GM19023 (cell line): ENCODE results near the gene TGFBI.

Source experiments
- ATAC-seq: cut with Tn5 transposase; IDR thresholded peaks from one replicate; pipeline ENCODE4 v1.9.1; 2021; ENCODE audit warnings: mild to moderate bottlenecking, moderate library complexity; ENCODE audit not compliant: unreplicated experiment

TGFBI gene

DNA sequence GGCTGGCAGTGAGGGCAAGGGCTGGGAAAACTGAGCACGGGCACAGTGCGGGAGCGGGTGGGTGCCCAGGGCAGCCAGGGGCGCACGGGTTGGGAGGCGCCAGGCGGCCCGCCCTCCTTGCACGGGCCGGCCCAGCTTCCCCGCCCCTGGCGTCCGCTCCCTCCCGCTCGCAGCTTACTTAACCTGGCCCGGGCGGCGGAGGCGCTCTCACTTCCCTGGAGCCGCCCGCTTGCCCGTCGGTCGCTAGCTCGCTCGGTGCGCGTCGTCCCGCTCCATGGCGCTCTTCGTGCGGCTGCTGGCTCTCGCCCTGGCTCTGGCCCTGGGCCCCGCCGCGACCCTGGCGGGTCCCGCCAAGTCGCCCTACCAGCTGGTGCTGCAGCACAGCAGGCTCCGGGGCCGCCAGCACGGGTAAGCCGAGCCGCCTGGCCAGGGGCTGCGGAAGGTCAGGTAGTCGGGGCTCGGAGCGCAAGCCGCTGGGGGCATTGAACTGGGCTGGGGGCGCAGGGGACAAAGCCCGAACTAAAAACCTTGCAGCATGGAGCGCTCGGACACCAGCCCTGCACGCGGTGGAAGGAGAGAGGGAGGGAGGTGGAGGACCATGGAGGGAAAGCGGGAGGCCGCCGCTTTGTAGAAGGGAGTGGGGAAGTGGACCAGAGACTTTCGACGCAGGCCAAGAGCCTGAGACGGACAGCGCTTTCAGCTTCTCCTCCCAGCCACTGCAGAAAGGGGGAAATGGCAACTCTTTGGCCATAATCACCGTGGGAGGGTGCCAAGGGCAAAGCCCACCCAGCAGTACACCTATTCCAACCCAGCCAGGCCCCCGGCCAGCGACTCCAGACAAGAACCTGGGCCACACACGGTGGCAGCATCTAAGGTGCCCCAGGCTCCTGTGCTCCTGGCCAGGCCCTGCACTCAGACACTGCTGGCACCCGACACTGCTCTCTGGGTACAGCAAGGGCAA, at the start of gene TGFBI:
Gene TGFBI (plus strand): TSS at position 207 of the 961 bp plus-strand sequence. CDS start 68 bp downstream, at position 275.
- ATAC-seq = no peak

DNA sequence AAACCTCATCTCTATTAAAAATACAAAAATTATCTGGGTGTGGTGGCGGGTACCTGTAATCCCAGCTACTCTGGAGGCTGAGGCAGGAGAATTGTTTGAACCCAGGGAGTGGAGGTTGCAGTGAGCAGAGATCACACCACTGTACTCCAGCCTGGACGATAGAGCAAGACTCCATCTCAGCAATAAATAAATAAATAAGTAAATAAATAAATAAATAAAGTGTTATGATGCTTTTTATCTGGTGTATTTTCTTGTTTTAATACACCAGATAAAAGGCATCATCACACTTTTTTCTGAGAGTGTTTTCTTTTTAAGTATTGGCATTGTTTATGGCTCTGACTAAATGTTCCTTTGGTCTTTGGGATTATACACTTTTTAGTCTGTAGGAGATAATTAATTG, 49.8 kb upstream of the TGFBI start:
- no peak for ATAC-seq

DNA sequence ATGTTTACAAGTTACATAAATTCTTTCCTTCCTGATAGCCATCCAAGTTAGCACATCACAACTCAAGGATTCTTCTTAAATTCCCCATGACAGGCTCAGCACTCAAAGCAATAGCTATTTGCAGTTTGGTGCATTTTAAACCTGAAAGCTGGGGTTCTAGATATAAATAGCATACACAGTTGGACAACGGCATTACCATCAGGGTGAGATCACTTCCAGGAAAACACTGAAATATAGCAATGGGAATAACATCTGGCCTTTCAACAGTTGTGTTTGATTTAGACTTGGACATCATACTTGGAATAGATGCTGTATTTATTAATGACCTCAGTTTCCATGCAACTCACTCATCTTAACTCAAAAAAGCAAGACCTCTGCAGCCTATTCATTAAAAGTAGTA, 49.3 kb upstream of the TGFBI start:
- no peak for ATAC-seq

DNA sequence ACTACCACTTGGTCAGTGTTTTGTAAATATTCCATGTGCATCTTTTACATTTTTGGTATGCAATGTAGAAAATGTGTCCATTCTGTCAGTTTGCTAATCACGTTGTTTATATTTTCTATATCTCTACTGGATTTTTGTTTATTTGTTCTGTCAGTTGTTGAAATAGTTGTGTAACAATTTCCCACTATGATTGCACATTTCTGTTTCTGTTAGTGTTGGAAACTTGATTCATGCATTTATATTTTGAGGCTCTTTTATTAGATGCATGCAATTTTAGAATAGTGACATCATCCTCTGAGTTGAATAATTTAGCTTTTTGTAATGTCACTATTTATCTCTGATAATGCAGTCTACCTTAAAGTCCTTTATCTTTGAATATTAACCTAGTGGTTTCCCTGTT, 48.2 kb upstream of the TGFBI start:
- no peak for ATAC-seq

DNA sequence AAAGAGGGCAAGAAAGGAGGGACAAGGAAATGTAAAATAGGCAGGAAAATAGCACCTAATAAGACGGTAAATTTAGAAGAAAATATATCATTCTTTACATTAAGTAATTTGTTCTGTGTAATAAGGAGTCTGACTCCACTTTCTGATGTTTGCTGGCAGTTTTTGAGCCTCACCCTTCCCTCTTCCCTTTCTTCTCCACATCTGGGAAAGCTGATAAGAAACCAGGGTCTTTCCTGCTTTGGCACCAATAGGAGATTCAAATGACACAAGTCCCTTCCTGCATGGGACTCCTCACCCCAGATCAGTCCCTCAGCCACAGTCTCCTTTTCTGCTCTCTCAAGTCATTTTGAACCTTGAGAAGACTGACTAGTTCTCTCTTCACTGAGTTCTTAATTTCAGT, 42.8 kb upstream of the TGFBI start:
- ATAC-seq = no peak

DNA sequence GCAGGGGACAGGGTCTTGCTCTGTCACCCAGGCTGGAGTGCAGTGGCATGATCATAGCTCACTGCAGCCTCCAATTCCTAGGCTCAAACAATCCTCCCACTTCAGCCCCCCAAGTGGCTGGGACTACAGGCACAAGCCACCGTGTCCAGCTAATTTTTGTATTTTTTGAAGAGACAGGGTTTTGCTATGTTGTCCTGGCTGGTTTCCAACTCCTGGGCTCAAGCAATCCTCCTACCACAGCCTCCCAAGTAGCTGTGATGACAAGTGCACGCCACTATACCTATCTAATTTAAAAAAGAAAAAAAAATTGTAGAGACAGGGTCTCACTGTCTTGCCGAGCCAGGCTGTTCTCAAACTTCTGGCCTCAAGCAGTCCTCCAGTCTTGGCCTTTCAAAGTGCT, 42.4 kb upstream of the TGFBI start:
- no peak for ATAC-seq

DNA sequence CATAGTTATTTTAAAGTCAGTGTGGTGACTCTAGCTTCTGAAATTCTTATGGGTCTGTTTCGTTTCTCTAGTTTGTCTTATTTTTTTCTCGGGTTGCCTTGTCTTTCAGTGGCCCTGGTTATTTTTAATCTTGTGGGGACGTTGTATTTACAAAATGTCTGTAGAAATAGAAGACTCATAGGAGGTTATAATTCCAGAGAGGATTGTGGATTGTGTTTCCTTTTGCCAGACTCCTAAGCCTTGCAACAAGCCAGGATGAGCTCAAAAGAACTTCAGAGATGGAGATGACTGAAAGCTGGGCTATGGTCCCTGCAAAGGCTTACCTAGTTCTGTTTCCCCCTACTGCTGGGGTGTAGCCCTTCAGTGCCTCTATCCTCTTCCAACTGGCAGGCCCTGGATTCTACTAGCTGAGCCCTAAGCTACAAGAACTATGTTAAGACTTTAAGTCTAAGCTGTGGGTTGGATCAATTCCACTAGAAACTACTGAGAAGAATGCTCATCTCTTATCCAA, 41.8 kb upstream of the TGFBI start:
- no peak for ATAC-seq

DNA sequence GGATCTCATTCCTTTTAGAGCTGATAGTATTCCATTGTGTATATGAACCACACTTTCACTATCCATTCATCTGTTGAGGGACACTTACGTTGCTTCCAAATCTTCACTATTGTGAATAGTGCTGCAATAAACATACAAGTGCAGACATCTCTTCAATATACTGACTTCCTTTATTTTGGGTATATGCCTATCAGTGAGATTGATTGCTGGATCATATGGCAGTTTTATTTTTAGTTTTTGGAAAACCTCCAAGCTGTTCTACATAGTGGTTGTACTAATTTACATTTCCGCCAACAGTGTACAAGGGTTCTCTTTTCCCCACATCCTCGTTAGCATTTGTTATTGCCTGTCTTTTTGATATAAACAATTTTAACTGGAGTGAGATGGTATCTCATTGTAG, 40.2 kb upstream of the TGFBI start:
- ATAC-seq = no peak

DNA sequence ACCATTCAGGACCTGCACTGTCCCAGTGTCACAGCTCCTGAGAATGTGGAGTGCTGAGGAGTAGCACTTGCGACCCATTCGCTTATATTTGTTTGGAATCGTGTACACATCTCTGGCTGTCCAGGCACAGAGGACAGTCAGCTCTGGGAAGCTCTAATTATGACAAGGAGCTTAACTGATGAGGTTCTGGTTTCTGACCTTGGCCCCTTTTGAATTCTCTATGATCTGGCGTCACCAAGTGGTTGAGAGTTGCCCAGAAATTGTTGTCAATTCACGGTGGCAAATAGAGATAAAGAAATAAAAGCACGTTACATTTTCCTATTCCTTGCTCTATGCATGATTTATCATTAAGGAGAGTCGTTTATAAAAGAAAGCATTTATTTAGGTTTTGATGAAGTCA, 39.1 kb upstream of the TGFBI start:
- no peak for ATAC-seq

DNA sequence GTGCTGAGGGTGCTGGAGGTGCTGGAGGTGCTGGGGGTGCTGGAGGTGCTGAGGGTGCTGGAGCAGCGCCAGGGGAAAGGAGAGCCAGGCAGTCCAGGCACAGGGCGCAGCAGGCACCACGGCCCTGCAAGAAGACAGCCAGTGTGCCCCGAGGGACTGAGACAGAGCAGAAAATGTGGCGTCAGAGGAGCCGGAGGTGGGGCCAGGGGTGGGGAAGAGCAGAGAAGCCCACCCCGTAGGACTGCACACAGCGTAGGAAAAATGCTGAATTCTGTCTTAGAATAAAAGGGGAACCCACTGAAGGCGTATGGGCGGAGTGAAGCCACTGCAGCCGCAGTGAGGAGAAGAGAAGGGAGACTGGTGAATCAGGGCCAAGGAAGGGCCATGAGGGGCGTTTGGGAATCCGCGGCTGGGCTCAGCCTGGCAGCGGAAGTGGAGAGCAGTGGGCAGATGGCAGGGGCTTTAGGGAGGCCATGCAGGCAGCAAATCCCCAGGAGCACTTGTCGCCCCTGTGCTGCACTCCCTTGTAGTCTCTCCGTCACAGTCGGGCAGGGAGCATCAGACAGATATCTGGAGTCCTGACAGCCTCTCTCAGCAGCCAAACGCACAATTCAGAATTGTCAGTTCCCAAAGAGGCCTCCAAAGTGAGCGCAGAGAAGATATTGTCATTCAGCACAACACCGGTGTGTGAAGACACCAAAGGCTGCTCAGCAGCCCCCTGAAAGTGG, 38.1 kb upstream of the TGFBI start:
- no peak for ATAC-seq

DNA sequence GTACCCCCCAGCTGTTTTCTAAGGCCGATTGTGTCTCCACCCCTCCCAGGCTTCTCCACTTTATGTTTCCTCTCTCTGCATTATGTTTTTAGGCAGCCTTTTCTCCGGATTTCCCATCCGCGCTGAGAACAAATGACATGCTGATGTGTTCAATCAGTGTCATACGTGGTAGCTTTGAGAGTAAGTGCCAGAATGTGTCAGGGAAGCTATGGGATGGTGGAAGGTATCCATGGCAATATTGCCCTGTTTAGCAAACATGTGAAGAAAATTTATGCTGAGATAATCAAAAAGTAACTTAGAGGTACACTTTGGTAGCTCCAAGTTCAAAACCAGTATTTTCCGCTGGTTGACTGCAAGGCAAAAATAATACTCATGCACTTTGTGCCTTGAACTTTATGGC, 37.4 kb upstream of the TGFBI start:
- ATAC-seq = no peak

DNA sequence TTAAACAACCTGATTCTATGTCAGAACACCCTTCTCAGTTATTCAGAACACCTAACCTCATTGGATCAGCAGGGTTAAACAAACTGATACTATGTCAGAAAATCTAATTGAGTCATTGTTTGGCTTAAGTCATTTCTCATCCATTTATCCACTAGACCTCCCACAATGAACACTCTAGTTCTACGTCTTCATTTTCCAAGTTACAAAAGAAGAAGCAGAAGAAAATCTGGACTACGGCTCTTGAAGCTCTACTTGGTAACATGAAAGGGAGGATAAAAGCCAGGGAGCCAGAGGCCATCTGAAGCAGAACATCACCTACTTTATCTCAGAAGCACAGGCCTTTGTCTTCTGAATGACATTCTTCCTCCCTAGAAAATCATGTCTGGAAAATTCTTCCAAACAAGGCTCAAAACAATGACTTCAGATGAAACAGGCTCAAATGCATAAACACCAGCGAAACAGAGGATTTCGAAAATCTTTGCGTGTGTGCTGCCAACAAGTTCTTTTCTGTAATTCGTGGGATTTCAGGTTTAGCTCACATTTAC, 35.4 kb upstream of the TGFBI start:
- no peak for ATAC-seq

DNA sequence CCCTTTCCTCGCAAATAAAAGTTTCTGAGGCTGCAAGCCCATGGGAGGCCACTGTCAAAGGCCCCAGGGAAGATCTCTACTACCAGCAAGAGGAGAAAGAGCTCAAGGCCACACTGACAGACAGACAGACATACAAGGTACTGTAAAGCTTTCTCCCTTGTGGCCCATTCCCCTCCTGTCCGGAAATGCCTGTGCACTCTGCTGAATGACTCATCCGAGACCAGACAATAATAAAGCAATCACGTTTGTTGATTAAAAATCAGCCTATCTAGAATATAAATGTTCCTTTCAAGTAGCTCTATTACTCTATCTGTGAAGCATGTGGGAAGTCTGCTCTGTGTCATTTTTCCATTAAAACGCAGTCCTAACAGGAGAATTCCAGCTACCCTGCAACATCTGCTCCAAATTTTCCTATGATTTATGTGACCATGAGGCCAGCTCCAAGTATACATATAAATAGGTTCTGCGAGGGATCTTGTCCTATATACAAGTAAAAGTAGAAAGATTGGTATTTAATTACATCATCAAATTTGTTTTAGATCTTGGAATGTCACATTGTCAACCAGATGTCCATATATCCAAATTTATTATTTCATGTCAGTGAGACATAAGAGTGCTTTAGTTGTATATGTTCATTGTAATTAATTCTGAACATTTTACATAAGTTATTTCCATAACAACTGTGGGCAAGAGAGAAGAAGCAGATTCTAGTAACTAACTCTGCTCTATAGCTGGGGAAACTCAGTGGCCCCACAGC, 34.7 kb upstream of the TGFBI start:
- no peak for ATAC-seq

DNA sequence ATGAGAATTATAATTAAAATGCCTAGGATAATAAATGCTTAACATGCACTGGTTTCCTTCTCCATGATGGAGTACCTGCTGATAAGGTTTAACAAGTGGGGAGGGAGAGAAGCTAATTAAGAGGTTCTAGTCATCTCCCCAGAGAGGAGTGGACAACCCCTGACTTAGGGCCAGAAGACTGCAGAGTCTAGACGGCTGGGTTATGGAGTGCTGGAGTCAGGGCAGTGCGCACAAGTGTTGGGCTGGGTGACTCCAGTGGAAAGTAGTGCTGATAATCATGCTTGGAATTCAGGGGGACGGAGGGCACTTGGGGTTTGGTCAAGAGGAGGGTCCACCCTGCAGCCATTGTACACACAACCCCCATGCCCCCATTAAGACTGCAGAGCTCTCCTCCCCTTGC, 32.8 kb upstream of the TGFBI start:
- no peak for ATAC-seq

DNA sequence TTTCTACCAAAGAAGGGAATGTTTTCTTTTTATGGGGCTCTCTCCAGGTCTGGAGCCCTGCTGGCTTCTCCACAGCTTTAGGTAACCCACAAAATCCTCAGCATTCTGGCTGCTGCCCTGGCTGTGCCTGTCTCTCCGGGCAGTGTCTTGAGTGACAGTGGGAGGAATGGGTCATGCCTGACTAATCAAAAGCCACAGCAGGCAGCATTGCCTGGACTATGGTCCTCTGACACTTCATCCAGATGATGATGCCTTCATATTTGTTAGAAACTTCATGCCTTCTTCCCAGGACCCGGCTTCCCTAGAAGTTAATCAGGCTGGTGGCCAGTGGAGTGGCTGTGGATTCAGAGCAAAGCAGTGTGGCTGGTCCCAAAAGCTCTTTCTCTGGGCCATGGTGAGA, 32.2 kb upstream of the TGFBI start:
- no peak for ATAC-seq

DNA sequence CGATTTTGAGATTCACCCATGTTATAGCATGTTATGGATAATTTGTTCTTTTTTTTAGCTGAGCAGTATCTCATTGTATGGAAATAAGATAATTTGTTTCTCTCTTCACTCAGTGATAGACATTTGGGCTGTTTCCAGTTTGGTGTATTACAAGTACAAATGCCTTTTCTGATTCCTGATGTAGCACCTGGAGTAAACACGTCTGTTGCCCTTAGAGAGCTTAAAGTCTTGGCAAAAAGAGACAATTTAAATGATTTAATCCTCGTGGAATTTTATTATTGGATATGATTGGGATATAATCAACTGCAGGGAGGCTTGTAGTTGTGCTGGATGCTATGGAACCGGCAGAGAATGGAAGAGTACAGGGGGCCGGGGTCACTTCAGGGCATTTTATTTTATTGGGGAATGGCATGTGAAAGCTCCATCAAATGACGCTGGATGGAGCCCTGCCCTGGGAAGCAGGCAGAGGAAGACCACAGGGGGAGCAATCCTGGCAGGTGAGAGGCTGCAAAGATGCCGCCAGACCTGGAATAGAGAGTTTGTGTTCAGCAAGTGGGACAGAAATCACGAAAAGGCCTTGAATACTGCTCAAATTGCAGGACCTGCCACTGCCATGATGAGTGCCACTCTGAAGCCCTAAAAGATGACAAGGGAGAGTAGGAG, 31.0 kb upstream of the TGFBI start:
- ATAC-seq = no peak

DNA sequence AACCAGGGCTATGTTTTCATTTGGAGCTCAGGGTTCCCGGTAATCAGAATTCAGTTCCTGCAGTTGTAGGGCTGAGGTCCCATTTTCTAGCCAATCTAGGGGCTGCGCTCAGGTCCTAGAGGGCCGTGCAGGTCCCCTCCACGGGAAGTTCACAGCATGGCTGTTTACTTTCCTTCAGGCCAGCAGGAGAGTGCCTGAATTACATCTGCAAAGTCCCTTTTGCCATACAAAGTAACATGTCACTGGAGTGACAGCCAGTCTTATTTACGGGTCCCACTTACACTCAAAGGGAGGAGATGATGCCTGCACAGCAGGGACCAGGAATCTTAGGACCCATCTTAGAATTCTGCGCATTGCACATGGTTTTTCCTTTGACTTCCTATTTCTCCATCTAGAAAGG, 29.9 kb upstream of the TGFBI start:
- no peak for ATAC-seq

DNA sequence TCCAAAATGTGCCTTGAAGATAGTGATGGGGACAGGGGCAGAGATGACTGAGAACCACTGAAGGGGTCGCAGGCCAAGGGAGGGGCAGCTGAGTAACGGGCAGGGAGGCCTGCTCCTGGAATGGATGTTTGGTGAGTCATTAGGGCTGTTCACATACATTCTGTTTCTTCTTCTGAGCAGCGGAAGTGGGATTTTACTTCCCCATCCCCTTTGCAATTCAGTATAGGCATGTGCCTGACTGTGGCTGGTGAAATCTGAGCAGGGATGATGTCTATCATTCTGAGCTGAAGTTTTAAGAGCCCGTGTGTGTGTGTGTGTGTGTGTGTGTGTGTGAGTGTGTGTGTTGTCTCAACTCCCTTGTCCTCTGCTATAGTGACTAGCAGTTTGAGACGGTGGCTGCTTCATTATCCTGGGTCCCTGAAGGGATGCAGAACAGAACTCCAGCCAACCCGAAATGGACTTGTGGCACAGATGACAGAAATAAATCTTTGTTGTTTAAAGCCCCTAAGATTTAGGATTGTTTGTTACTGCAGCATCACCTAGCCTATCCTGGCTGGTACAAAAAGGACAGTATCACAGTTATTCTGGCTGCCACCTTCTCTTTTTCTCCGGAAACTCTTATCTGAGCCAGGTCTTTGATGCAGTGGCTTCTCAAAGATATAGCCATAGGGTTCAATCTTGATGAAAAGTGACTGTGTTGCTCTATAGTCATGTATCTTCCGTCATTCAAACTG, 29.2 kb upstream of the TGFBI start:
- ATAC-seq = no peak

DNA sequence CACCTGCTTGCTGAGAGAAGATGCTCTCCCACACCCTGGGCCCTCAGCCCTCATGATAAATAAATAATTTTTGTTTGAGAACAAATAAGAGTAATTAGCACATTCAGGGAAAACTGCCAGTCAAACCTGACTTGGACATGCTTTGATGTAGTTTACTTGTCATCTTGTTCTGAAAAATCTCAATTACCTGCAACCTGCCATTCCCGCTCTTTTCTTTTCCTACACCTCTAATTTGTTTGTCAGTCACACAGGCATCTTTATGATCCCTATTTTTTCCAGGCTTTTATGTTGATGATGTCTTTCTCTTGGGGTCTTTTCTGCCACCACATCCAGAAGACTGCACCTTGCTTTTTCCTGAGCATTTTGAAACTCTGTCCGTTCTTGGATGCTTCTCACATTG, 28.6 kb upstream of the TGFBI start:
- no peak for ATAC-seq

DNA sequence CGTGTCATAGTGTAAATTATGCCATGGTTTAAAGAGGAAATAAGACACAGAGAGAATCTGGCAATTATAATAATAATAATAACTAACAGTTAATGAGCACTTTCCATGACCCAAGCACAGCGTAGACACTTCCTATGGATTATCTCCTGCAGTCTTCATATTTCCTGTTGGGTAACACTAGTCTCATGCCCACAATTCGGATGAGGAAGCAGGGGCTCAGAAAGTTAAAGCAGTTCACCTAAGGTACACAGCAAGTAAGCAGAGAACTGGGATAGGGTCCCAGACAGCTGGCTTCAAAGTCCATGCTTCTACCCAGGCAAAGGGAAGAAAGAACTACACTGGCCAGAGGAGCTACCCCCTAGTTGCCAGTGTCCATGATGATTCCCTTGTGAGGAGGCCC, 27.9 kb upstream of the TGFBI start:
- no peak for ATAC-seq
